WTC11 (cell line): ENCODE data around the gene WDR64. TPM values are rescaled to one million over a fixed set of nuclear protein-coding genes. Genes with fewer than 3 reads are reported as not detected.

ENCODE experiments used
- ATAC-seq: fragments of 200-7000 bp; cut with Tn5 transposase; 2 replicates; pipeline ENCODE4 v1.10.0; 2021; ENCODE audit warnings: mild to moderate bottlenecking, moderate library complexity
- CTCF ChIA-PET: fragments of 300-600 bp; sonication (Branson Sonifier 250); formaldehyde crosslinking; loops from one replicate; lab custom pipeline; 2021; ENCODE audit warnings: antibody characterized with exemption; lab: Charles Lee
- POLR2A ChIA-PET: fragments of 350-600 bp; sonication (Branson Sonifier 250); formaldehyde crosslinking; loops from one replicate; lab custom pipeline; 2021; ENCODE audit warnings: antibody characterized with exemption; lab: Charles Lee
- DNase-seq: peaks from one replicate; pipeline ENCODE4 v3.0.0; 2021; ENCODE audit warnings: low spot score
- H3K27ac Mint-ChIP-seq: 2 replicates; pipeline ENCODE4 v1.8.0; 2021; ENCODE audit warnings: mixed read lengths
- H3K27me3 Mint-ChIP-seq: 2 replicates; pipeline ENCODE4 v1.8.0; 2021; ENCODE audit warnings: low read depth, mild to moderate bottlenecking, moderate library complexity, mixed read lengths
- H3K36me3 Mint-ChIP-seq: 2 replicates; pipeline ENCODE4 v1.8.0; 2021; ENCODE audit warnings: mixed read lengths
- H3K4me1 Mint-ChIP-seq: 2 replicates; pipeline ENCODE4 v1.8.0; 2022; ENCODE audit warnings: mixed read lengths
- H3K4me3 Mint-ChIP-seq: 2 replicates; pipeline ENCODE4 v1.8.0; 2021; ENCODE audit warnings: mild to moderate bottlenecking, moderate library complexity, mixed read lengths
- H3K9me3 Mint-ChIP-seq: 2 replicates; pipeline ENCODE4 v1.8.0; 2021; ENCODE audit warnings: mixed read lengths
- ATF1 ChIP-seq: sonication (generic); formaldehyde crosslinking; IDR thresholded peaks from 2 replicates; pipeline ENCODE4 v1.8.1; 2023; ENCODE audit warnings: mild to moderate bottlenecking, moderate library complexity, missing genetic modification reagents
- ATF2 ChIP-seq: sonication (generic); formaldehyde crosslinking; IDR thresholded peaks from 2 replicates; pipeline ENCODE4 v1.8.1; 2022; ENCODE audit warnings: low read depth, missing genetic modification reagents, borderline replicate concordance
- ATF6 ChIP-seq: sonication (generic); formaldehyde crosslinking; IDR thresholded peaks from 2 replicates; pipeline ENCODE4 v1.8.1; 2023; ENCODE audit warnings: mild to moderate bottlenecking, missing genetic modification reagents
- CDX4 ChIP-seq: fragments of 250-450 bp; sonication (Bioruptor Pico); IDR thresholded peaks from 2 replicates; pipeline ENCODE4 v1.9.0; 2021; ENCODE audit warnings: moderate library complexity, mild to moderate bottlenecking, inconsistent platforms, borderline replicate concordance
- E2F4 ChIP-seq: sonication (generic); formaldehyde crosslinking; IDR thresholded peaks from 2 replicates; pipeline ENCODE4 v1.8.1; 2022; ENCODE audit warnings: low read depth, mild to moderate bottlenecking, moderate library complexity, missing genetic modification reagents, borderline replicate concordance
- ERG ChIP-seq: fragments of 250-450 bp; sonication (Bioruptor Pico); IDR thresholded peaks from 2 replicates; pipeline ENCODE4 v1.8.0; 2021; ENCODE audit warnings: mild to moderate bottlenecking
- ETV6 ChIP-seq: sonication (generic); formaldehyde crosslinking; IDR thresholded peaks from 2 replicates; pipeline ENCODE4 v1.8.1; 2022; ENCODE audit warnings: mild to moderate bottlenecking, missing genetic modification reagents
- HMGXB4 ChIP-seq: sonication (generic); formaldehyde crosslinking; IDR thresholded peaks from 2 replicates; pipeline ENCODE4 v1.8.1; 2023; ENCODE audit warnings: mild to moderate bottlenecking, moderate library complexity, missing genetic modification reagents
- JAZF1 ChIP-seq: fragments of 250-450 bp; sonication (Bioruptor Pico); IDR thresholded peaks from 2 replicates; pipeline ENCODE4 v1.9.0; 2021; ENCODE audit warnings: moderate library complexity, mild to moderate bottlenecking, inconsistent platforms
- NFATC4 ChIP-seq: fragments of 250-450 bp; sonication (Bioruptor Pico); IDR thresholded peaks from 2 replicates; pipeline ENCODE4 v1.9.0; 2021; ENCODE audit warnings: mild to moderate bottlenecking
- NFE2L1 ChIP-seq: sonication (generic); formaldehyde crosslinking; IDR thresholded peaks from 2 replicates; pipeline ENCODE4 v1.8.1; 2023; ENCODE audit warnings: missing genetic modification reagents
- NR1H2 ChIP-seq: sonication (generic); formaldehyde crosslinking; IDR thresholded peaks from 2 replicates; pipeline ENCODE4 v1.9.0; 2021; ENCODE audit warnings: mild to moderate bottlenecking, moderate library complexity, missing genetic modification reagents
- PRRX2 ChIP-seq: fragments of 250-450 bp; sonication (Bioruptor Pico); IDR thresholded peaks from 2 replicates; pipeline ENCODE4 v1.8.0; 2021; ENCODE audit warnings: mild to moderate bottlenecking
- SP1 ChIP-seq: sonication (generic); formaldehyde crosslinking; conservative IDR thresholded peaks from 2 replicates; pipeline ENCODE4 v1.8.1; 2022; ENCODE audit warnings: missing genetic modification reagents
- TEAD1 ChIP-seq: sonication (generic); formaldehyde crosslinking; IDR thresholded peaks from 2 replicates; pipeline ENCODE4 v1.8.0; 2022; ENCODE audit warnings: mild to moderate bottlenecking, missing genetic modification reagents
- TP53 ChIP-seq: sonication (generic); formaldehyde crosslinking; IDR thresholded peaks from 2 replicates; pipeline ENCODE4 v1.8.1; 2023; ENCODE audit warnings: mild to moderate bottlenecking, missing genetic modification reagents
- USF2 ChIP-seq: sonication (generic); formaldehyde crosslinking; IDR thresholded peaks from 2 replicates; pipeline ENCODE4 v1.8.1; 2023; ENCODE audit warnings: mild to moderate bottlenecking, missing genetic modification reagents, moderate library complexity
- ZMAT4 ChIP-seq: fragments of 250-450 bp; sonication (Bioruptor Pico); IDR thresholded peaks from 2 replicates; pipeline ENCODE4 v1.9.0; 2021; ENCODE audit warnings: mild to moderate bottlenecking
- ZNF138 ChIP-seq: sonication (generic); formaldehyde crosslinking; conservative IDR thresholded peaks from 2 replicates; pipeline ENCODE4 v1.8.1; 2022; ENCODE audit warnings: mild to moderate bottlenecking, moderate library complexity, missing genetic modification reagents
- ZNF232 ChIP-seq: sonication (generic); formaldehyde crosslinking; IDR thresholded peaks from 2 replicates; pipeline ENCODE4 v1.8.0; 2022; ENCODE audit warnings: mild to moderate bottlenecking, missing genetic modification reagents
- ZNF281 ChIP-seq: sonication (generic); formaldehyde crosslinking; IDR thresholded peaks from 2 replicates; pipeline ENCODE4 v1.8.0; 2023; ENCODE audit warnings: mild to moderate bottlenecking, missing genetic modification reagents
- total RNA-seq: library from RNA; stranded (reverse); gene quantifications from 3 replicates; pipeline ENCODE4 v1.2.3, GENCODE V29; 2021

Gene WDR64
- total RNA-seq, 1 experiment from 2014 or later, result not detected

GRCh38 chr1:241810769-241811405 lies 158.8 kb downstream of the WDR64 start (continued):
- TF ChIP-seq ZNF232 (CRISPR knock-in tag), result no peak
- no peak for TF ChIP-seq ATF6 (CRISPR knock-in tag)
- TF ChIP-seq SP1 (CRISPR knock-in tag), result no peak
- TF ChIP-seq TP53, result no peak
- TF ChIP-seq ERG (CRISPR knock-in tag), result no peak
- TF ChIP-seq ZMAT4 (CRISPR knock-in tag), result no peak
- no peak for TF ChIP-seq NR1H2 (CRISPR knock-in tag)
- TF ChIP-seq TEAD1 (CRISPR knock-in tag), result no peak

GRCh38 chr1:241813768-241814320 lies 161.8 kb downstream of the WDR64 start:
- H3K27me3 Mint-ChIP-seq, result no peaks in the 10 kb centered on the region; the same call in 1 of the 2 replicates
- ATAC-seq, result no peak
- ChIA-PET CTCF (no interaction called here), POLR2A (interaction anchor here (0.7 kb wide), 1 partner anchor 1467 kb away, joined by 5 read pairs; no protein-coding TSS in a partner anchor)
- no peak for DNase-seq
- no peak for TF ChIP-seq ZNF281 (CRISPR knock-in tag)
- no peak for TF ChIP-seq E2F4 (CRISPR knock-in tag)
- no peak for TF ChIP-seq NFATC4
- TF ChIP-seq ATF1 (CRISPR knock-in tag), result no peak
- TF ChIP-seq PRRX2 (CRISPR knock-in tag), result no peak
- TF ChIP-seq ATF2, result no peak
- TF ChIP-seq ZNF138 (CRISPR knock-in tag), result no peak
- no peak for TF ChIP-seq NFE2L1 (CRISPR knock-in tag)
- no peak for TF ChIP-seq USF2
- TF ChIP-seq HMGXB4 (CRISPR knock-in tag), result no peak
- TF ChIP-seq TEAD1 (CRISPR knock-in tag), result no peak
- no peak for TF ChIP-seq CDX4 (CRISPR knock-in tag)
- no peak for TF ChIP-seq JAZF1 (CRISPR knock-in tag)
- TF ChIP-seq ETV6 (CRISPR knock-in tag), result no peak
- no peak for TF ChIP-seq NR1H2 (CRISPR knock-in tag)
- H3K4me1 Mint-ChIP-seq, result no peaks in the 10 kb centered on the region
- H3K9me3 Mint-ChIP-seq, result no peaks in the 10 kb centered on the region
- H3K27ac Mint-ChIP-seq, result no peak overlapping the region
- H3K36me3 Mint-ChIP-seq, result no peaks in the 10 kb centered on the region
- no peak overlapping the region for H3K4me3 Mint-ChIP-seq
